K562 (cell line): Measurements from ENCODE around the gene PAX5. TPM values are rescaled to one million over a fixed set of nuclear protein-coding genes. Genes with fewer than 3 reads are reported as not detected.

ENCODE experiments used
- ATAC-seq: fragments of 200-7000 bp; cut with Tn5 transposase; 3 replicates; pipeline ENCODE4 v1.9.1; 2020; ENCODE audit warnings: moderate library complexity
- BruUV-seq: library from RNA; stranded (reverse); fragments of 400-500 nt; replicated peaks from 2 replicates; lab custom pipeline; 2021; lab: Mats Ljungman, UMichigan
- CTCF ChIA-PET: fragments of 300-600 bp; formaldehyde crosslinking; extraction: SDS; loops from one replicate; lab custom pipeline; 2021; ENCODE audit warnings: low intra/inter-chr PET ratio; lab: Yijun Ruan, JAX
- POLR2A ChIA-PET: fragments of 300-600, 350-650 bp; sonication (Branson Sonifier 250); formaldehyde crosslinking; extraction: SDS; loops from one replicate; lab custom pipeline; 2021; ENCODE audit warnings: antibody characterized with exemption, inconsistent platforms; lab: Yijun Ruan, JAX
- DNase-seq, 4 experiments: peaks; one replicate each; pipeline versions ENCODE4 v3.0.0 to v3.0.0-alpha.2; 2011 to 2018; ENCODE audit warnings: low spot score in 3 of 4, mixed read lengths in 3 of 4; ENCODE audit errors: extremely low read depth in 1 of 4
- FAIRE-seq: peaks from 2 replicates; lab custom pipeline; 2011; peaks lifted over from hg19 to GRCh38; lab: Jason Lieb, UNC
- H2AFZ ChIP-seq: 2 replicates; pipeline ENCODE4 v1.6.0; 2011; ENCODE audit warnings: low read depth, low read length, control low read depth, inconsistent platforms
- H3K27ac ChIP-seq: fragments of 200-600 bp; 3 replicates; pipeline ENCODE4 v1.8.0; 2011; ENCODE audit warnings: low read depth, mild to moderate bottlenecking, control low read depth, inconsistent platforms, low read length, moderate library complexity, mixed read lengths; ENCODE audit errors: extremely low read depth
- H3K27me3 ChIP-seq, 2 experiments: fragments of 300-600 bp in 1 of 2; 2 replicates in 1 of 2; 3 replicates in 1 of 2; pipeline versions ENCODE4 v1.6.0 to v1.8.0; 2011; ENCODE audit warnings: inconsistent platforms in 2 of 2, low read length in 2 of 2, mild to moderate bottlenecking in 1 of 2, mixed read lengths in 1 of 2, moderate library complexity in 1 of 2; ENCODE audit not compliant: control insufficient read depth in 2 of 2, insufficient read depth in 2 of 2
- H3K36me3 ChIP-seq: fragments of 300-600 bp; 3 replicates; pipeline ENCODE4 v1.8.0; 2011; ENCODE audit warnings: mild to moderate bottlenecking, low read length, inconsistent platforms; ENCODE audit not compliant: control insufficient read depth, insufficient read depth
- H3K4me1 ChIP-seq, 2 experiments: fragments of 200-600 bp in 1 of 2; replicated peaks in 1 of 2; 2 replicates in 1 of 2; 3 replicates in 1 of 2; pipeline versions ENCODE4 v1.5.1 to v1.8.0; 2011; ENCODE audit warnings: inconsistent platforms in 2 of 2, low read length in 2 of 2, mild to moderate bottlenecking in 1 of 2, mixed read lengths in 1 of 2, moderate library complexity in 1 of 2; ENCODE audit not compliant: control insufficient read depth in 2 of 2, insufficient read depth in 2 of 2
- H3K4me2 ChIP-seq: 2 replicates; pipeline ENCODE4 v1.6.1; 2011; ENCODE audit warnings: low read length, control low read depth, inconsistent platforms, mixed read lengths; ENCODE audit not compliant: insufficient read depth
- H3K4me3 ChIP-seq: fragments of 200-600 bp; sonication (generic), shearing (Covaris generic); 2 replicates; pipeline ENCODE4 v1.5.1; 2016; ENCODE audit warnings: control low read depth, inconsistent platforms
- H3K79me2 ChIP-seq: fragments of 200-600 bp; 3 replicates; pipeline ENCODE4 v1.8.0; 2011; ENCODE audit warnings: low read length, inconsistent platforms; ENCODE audit not compliant: control insufficient read depth, insufficient read depth
- H3K9ac ChIP-seq, 2 experiments: 2 replicates each; pipeline versions ENCODE4 v1.6.0 to v1.6.1; 2011; ENCODE audit warnings: low read depth in 2 of 2, low read length in 2 of 2, control low read depth in 1 of 2, inconsistent platforms in 1 of 2, mild to moderate bottlenecking in 1 of 2, mixed read lengths in 1 of 2; ENCODE audit not compliant: insufficient read depth in 1 of 2
- H3K9me1 ChIP-seq: one replicate; pipeline ENCODE4 v1.6.0; 2011; ENCODE audit warnings: inconsistent platforms, mild to moderate bottlenecking, low read length, moderate library complexity; ENCODE audit not compliant: control insufficient read depth, insufficient read depth
- H3K9me3 ChIP-seq: replicated peaks from 2 replicates; pipeline ENCODE4 v1.5.1; 2011; ENCODE audit warnings: low read depth, low read length, inconsistent platforms; ENCODE audit not compliant: control insufficient read depth, insufficient read depth
- H4K20me1 ChIP-seq: replicated peaks from 2 replicates; pipeline ENCODE4 v1.6.1; 2011; ENCODE audit warnings: low read length, inconsistent platforms, mixed read lengths; ENCODE audit not compliant: control insufficient read depth, insufficient read depth
- HMGXB4 ChIP-seq: sonication (generic); formaldehyde crosslinking; IDR thresholded peaks from 2 replicates; pipeline ENCODE4 v1.8.1; 2023; ENCODE audit warnings: mild to moderate bottlenecking, missing genetic modification reagents
- PHF20 ChIP-seq: fragments of 450-650 bp; IDR thresholded peaks from 2 replicates; pipeline ENCODE4 v1.6.1; 2018; ENCODE audit not compliant: partially characterized antibody
- SRSF9 ChIP-seq: fragments of 200-400 bp; formaldehyde crosslinking; IDR thresholded peaks from 2 replicates; pipeline ENCODE4 v1.6.1; 2017; ENCODE audit warnings: low read depth, low read length, borderline replicate concordance
- TAF7 ChIP-seq: fragments of 450-650 bp; IDR thresholded peaks from 2 replicates; pipeline ENCODE4 v1.6.1; 2016; ENCODE audit warnings: missing genetic modification characterization, missing compliant biosample characterization
- THRA ChIP-seq: fragments of 450-650 bp; IDR thresholded peaks from 2 replicates; pipeline ENCODE4 v1.6.1; 2017; ENCODE audit warnings: mild to moderate bottlenecking, moderate library complexity
- TRIM28 ChIP-seq: fragments of 450-650 bp; IDR thresholded peaks from 2 replicates; pipeline ENCODE4 v1.6.1; 2017
- ZNF277 ChIP-seq: fragments of 250-450 bp; sonication (Bioruptor Pico); IDR thresholded peaks from 2 replicates; pipeline ENCODE4 v1.8.0; 2022; ENCODE audit warnings: inconsistent platforms, mild to moderate bottlenecking, moderate library complexity, borderline replicate concordance
- WGBS: fragments of 100-300 bp; shearing (Covaris generic); methylation state at CpG from one replicate; pipeline ENCODE4 v1.1.6; 2016; ENCODE audit warnings: low coverage, mixed read lengths; ENCODE audit not compliant: insufficient coverage; ENCODE audit errors: missing lambda C conversion rate; 5-methylcytosine and 5-hydroxymethylcytosine counted together
- in situ Hi-C: fragments of 300-500 bp; cut with MboI; formaldehyde crosslinking; loops from 4 replicates; pipeline ENCODE4 v1.15.0; 2018; ENCODE audit warnings: inconsistent platforms, mixed read lengths
- intact Hi-C: fragments of 100-400 bp; cut with micrococcal nuclease; formaldehyde crosslinking; loops from 2 replicates; pipeline ENCODE4 v1.14.2; 2022
- polyA plus RNA-seq, 8 experiments: library from polyadenylated mRNA; depleted of rRNA in 4 of 8; stranded (reverse) in 5 of 8; unstranded in 3 of 8; fragments of >200 nt; fragmentation: Nextera tagmentation in 2 of 8; fragmentation: Illumina TruSeq in 1 of 8; extraction: Ambion mirVana in 2 of 8; extraction: Trizol in 1 of 8; gene quantifications; 2 replicates each; pipeline versions ENCODE4 v1.2.1 to v1.2.3, GENCODE V29; 2011 to 2014; ENCODE audit warnings: inconsistent platforms in 1 of 8, missing spikeins in 1 of 8
- total RNA-seq, 7 experiments: library from RNA; depleted of rRNA in 6 of 7; stranded (reverse); fragments of >200 nt in 6 of 7; fragmentation: Illumina TruSeq in 2 of 7; extraction: Trizol in 2 of 7; gene quantifications; 2 replicates each; pipeline versions ENCODE4 v1.2.1 to v1.2.3, GENCODE V29; 2011 to 2021; ENCODE audit warnings: low replicate concordance in 1 of 7

The PAX5 gene
- total and polyA plus RNA-seq, 9 of the 15 experiments (the other 6 are each of a cell fraction or from before 2014, with no cell fraction given): 0.03 to 0.09 TPM; not detected in 7

- ATAC-seq (no peak), DNase-seq (no peak)
- in situ Hi-C loops: no loop called here
- H2AFZ ChIP-seq: no peak overlapping the region
- H3K4me1 ChIP-seq: no peaks in the 10 kb centered on the region
- POLR2A ChIA-PET: interaction anchor here (1.6 to 1.7 kb wide), 2 partner anchors 11 to 28 kb away, joined by 3 to 5 read pairs; no protein-coding TSS in a partner anchor
- H3K79me2 ChIP-seq: no peaks in the 10 kb centered on the region
- H3K36me3 ChIP-seq: no peaks in the 10 kb centered on the region
- peaks cover 0 to 9% of the 10 kb centered on the region in 2 experiments for H3K27me3 ChIP-seq
- TF ChIP-seq TAF7: no peak
- no peak for TF ChIP-seq HMGXB4
- no peak for TF ChIP-seq PHF20
- TF ChIP-seq ZNF277: no peak
- TF ChIP-seq TRIM28: no peak
- no peak for TF ChIP-seq SRSF9
- no peak for TF ChIP-seq THRA
- TF ChIP-seq, all 486 proteins: peak for 0
- no peak for FAIRE-seq
- Histone ChIP-seq H3K9ac (no peak overlapping the region), H3K27ac (no peak overlapping the region), H3K4me2 (no peak overlapping the region), H3K9me1 (no peaks in the 10 kb centered on the region), H4K20me1 (no peaks in the 10 kb centered on the region), H3K4me3 (no peak overlapping the region), H3K9me3 (no peaks in the 10 kb centered on the region)
- intact Hi-C loops: no loop called here
- CTCF ChIA-PET: no interaction called here
- 3% methylated on average over 5 of the region's 5 CpGs for WGBS
- no TSS peak for BruUV-seq
Observed at GRCh38 chr9:37053684-37054362, 19.8 kb upstream of the PAX5 start.
